Activated CD8-positive, alpha-beta T cell treated with anti-CD3 and anti-CD28 coated beads for 36 hours (primary cell): ENCODE data around the gene P3H3. TPM values are rescaled to one million over a fixed set of nuclear protein-coding genes. Genes with fewer than 3 reads are reported as not detected.

Source experiments
- ATAC-seq: fragments of 200-7000 bp; cut with Tn5 transposase; one replicate; pipeline ENCODE4 v1.10.0; 2021; ENCODE audit warnings: mild to moderate bottlenecking, moderate library complexity
- CTCF ChIA-PET: fragments of 350-600 bp; sonication (Branson Sonifier 250); formaldehyde crosslinking; loops from one replicate; lab custom pipeline; 2021; ENCODE audit warnings: antibody characterized with exemption; lab: Charles Lee
- POLR2A ChIA-PET: fragments of 350-600 bp; sonication (Branson Sonifier 250); formaldehyde crosslinking; loops from one replicate; lab custom pipeline; 2021; ENCODE audit warnings: antibody characterized with exemption; lab: Charles Lee
- DNase-seq: peaks from one replicate; pipeline ENCODE4 v3.0.0-alpha.2; 2020
- H3K27ac Mint-ChIP-seq: one replicate; pipeline ENCODE4 v1.8.0; 2021; ENCODE audit warnings: mild to moderate bottlenecking, mixed read lengths
- H3K27me3 Mint-ChIP-seq: one replicate; pipeline ENCODE4 v1.8.0; 2021; ENCODE audit warnings: mixed read lengths
- H3K36me3 Mint-ChIP-seq: one replicate; pipeline ENCODE4 v1.8.0; 2021; ENCODE audit warnings: low read depth, mixed read lengths
- H3K4me1 Mint-ChIP-seq: one replicate; pipeline ENCODE4 v1.8.0; 2021; ENCODE audit warnings: low read depth, mixed read lengths
- H3K4me3 Mint-ChIP-seq: one replicate; pipeline ENCODE4 v1.8.0; 2021; ENCODE audit warnings: mild to moderate bottlenecking, moderate library complexity, mixed read lengths
- H3K9me3 Mint-ChIP-seq: one replicate; pipeline ENCODE4 v1.8.0; 2021; ENCODE audit warnings: mixed read lengths
- intact Hi-C: fragments of 100-400 bp; cut with micrococcal nuclease; formaldehyde crosslinking; loops from one replicate; pipeline ENCODE4 v1.10.0; 2022
- total RNA-seq, 2 experiments: library from RNA; stranded (reverse); gene quantifications; one replicate each; pipeline ENCODE4 v1.2.3, GENCODE V29; 2021
- TF ChIP-seq, protein P1 (sequence below): fragments of 200-600 bp; IDR thresholded peaks from one replicate; pipeline ENCODE4 v1.8.0; 2022; ENCODE audit warnings: antibody characterized with exemption, mild to moderate bottlenecking

The P3H3 gene
- total RNA-seq, 2 experiments from 2014 or later, result 2.1 to 2.3 TPM

DNA sequence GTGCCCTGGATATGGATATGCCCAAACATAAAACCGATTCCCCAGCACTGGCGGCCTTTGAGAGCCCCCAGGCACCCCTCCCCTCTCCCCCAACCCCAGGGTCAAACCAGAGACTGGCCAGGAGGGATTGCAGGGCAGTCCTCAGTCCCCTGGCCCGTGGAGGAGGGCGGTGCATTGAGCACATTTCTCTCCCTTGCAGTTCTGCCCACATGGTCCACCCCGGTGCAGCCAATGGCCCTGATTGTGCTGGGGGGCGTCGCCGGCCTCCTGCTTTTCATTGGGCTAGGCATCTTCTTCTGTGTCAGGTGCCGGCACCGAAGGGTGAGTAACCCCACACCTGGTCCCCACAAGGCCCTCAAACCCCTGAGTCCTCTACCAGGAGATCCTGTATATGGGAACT lies 10.0 kb upstream of the P3H3 start:
- Mint-ChIP-seq H3K9me3 (no peaks in the 10 kb centered on the region), H3K27me3 (peaks cover 19% of the 10 kb centered on the region), H3K27ac (no peak overlapping the region), H3K4me1 (peaks cover 10% of the 10 kb centered on the region), H3K36me3 (no peaks in the 10 kb centered on the region), H3K4me3 (no peak overlapping the region)
- POLR2A ChIA-PET, result no interaction called here
- intact Hi-C loops, result no loop called here
- no peak for ATAC-seq
- TF ChIP-seq, protein P1, sequence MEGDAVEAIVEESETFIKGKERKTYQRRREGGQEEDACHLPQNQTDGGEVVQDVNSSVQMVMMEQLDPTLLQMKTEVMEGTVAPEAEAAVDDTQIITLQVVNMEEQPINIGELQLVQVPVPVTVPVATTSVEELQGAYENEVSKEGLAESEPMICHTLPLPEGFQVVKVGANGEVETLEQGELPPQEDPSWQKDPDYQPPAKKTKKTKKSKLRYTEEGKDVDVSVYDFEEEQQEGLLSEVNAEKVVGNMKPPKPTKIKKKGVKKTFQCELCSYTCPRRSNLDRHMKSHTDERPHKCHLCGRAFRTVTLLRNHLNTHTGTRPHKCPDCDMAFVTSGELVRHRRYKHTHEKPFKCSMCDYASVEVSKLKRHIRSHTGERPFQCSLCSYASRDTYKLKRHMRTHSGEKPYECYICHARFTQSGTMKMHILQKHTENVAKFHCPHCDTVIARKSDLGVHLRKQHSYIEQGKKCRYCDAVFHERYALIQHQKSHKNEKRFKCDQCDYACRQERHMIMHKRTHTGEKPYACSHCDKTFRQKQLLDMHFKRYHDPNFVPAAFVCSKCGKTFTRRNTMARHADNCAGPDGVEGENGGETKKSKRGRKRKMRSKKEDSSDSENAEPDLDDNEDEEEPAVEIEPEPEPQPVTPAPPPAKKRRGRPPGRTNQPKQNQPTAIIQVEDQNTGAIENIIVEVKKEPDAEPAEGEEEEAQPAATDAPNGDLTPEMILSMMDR, result no peak
- CTCF ChIA-PET, result no interaction called here
- DNase-seq, result no peak

DNA sequence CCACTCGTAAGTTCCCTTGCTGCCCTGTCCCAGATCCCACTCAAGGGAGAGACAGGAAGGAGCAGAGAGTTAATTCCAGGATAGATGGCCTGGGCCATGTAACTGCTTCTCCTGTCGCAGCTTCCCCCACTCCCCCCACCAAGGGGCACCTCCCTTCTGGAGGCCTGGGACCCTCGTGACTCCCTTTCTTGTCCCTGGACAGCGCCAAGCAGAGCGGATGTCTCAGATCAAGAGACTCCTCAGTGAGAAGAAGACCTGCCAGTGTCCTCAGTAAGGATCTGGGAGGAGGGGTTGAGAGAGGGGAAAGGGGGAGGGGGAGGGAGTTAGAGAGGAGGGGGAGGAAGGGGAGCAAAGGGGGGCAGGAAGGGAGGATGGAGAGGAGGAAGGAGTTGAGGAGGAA lies 9.6 kb upstream of the P3H3 start:
- H3K4me1 Mint-ChIP-seq, result peaks cover 10% of the 10 kb centered on the region
- TF ChIP-seq, protein P1, result no peak
- H3K36me3 Mint-ChIP-seq, result no peaks in the 10 kb centered on the region
- POLR2A ChIA-PET, result interaction anchor here (2.6 kb wide), 1 partner anchor 65 kb away, joined by 9 read pairs; the partner anchor contains the start of gene MLF2
- no peak overlapping the region for H3K27ac Mint-ChIP-seq
- no peak overlapping the region for H3K4me3 Mint-ChIP-seq
- peaks cover 23% of the 10 kb centered on the region for H3K27me3 Mint-ChIP-seq
- intact Hi-C loops, result no loop called here
- no peak for DNase-seq
- H3K9me3 Mint-ChIP-seq, result no peaks in the 10 kb centered on the region
- CTCF ChIA-PET, result interaction anchor here (1.4 kb wide), 1 partner anchor 199 kb away, joined by 3 read pairs; no protein-coding TSS in a partner anchor
- no peak for ATAC-seq

DNA sequence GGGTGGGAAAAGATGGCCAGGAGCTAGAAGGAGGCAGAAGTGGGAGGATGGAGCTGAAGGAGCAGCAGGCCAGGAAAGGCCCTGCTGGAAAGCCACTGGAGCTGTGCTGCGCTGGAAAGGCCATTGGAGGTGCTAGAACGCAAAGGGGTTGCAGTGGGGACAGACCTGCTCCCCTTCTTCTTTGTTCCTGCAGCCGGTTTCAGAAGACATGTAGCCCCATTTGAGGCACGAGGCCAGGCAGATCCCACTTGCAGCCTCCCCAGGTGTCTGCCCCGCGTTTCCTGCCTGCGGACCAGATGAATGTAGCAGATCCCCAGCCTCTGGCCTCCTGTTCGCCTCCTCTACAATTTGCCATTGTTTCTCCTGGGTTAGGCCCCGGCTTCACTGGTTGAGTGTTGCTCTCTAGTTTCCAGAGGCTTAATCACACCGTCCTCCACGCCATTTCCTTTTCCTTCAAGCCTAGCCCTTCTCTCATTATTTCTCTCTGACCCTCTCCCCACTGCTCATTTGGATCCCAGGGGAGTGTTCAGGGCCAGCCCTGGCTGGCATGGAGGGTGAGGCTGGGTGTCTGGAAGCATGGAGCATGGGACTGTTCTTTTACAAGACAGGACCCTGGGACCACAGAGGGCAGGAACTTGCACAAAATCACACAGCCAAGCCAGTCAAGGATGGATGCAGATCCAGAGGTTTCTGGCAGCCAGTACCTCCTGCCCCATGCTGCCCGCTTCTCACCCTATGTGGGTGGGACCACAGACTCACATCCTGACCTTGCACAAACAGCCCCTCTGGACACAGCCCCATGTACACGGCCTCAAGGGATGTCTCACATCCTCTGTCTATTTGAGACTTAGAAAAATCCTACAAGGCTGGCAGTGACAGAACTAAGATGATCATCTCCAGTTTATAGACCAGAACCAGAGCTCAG lies 8.8 kb upstream of the P3H3 start:
- TF ChIP-seq, protein P1, result no peak
- POLR2A ChIA-PET, result interaction anchor here (0.9 to 2.6 kb wide), 3 partner anchors 24 to 96 kb away, joined by 3 to 9 read pairs (median 3); partner anchors contain the start of genes COPS7A and MLF2
- intact Hi-C loops, result no loop called here
- H3K4me3 Mint-ChIP-seq, result no peak overlapping the region
- ATAC-seq (no peak), DNase-seq (no peak)
- peaks cover 26% of the 10 kb centered on the region for H3K27me3 Mint-ChIP-seq
- CTCF ChIA-PET, result interaction anchor here (1.4 to 17.9 kb wide), 3 partner anchors 15 to 200 kb away, joined by 3 to 341 read pairs (median 4); partner anchors contain the start of gene MLF2
- H3K9me3 Mint-ChIP-seq, result no peaks in the 10 kb centered on the region
- peaks cover 10% of the 10 kb centered on the region for H3K4me1 Mint-ChIP-seq
- no peaks in the 10 kb centered on the region for H3K36me3 Mint-ChIP-seq
- no peak overlapping the region for H3K27ac Mint-ChIP-seq

DNA sequence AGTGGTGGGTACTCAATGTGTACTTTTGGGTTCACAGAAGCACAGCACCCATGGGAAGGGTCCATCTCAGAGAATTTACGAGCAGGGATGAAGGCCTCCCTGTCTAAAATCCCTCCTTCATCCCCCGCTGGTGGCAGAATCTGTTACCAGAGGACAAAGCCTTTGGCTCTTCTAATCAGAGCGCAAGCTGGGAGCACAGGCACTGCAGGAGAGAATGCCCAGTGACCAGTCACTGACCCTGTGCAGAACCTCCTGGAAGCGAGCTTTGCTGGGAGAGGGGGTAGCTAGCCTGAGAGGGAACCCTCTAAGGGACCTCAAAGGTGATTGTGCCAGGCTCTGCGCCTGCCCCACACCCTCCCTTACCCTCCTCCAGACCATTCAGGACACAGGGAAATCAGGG lies 8.0 kb upstream of the P3H3 start:
- ChIA-PET POLR2A (interaction anchor here (0.9 to 2.6 kb wide), 4 partner anchors 9 to 97 kb away, joined by 3 to 9 read pairs (median 3); partner anchors contain the start of genes COPS7A and MLF2), CTCF (interaction anchor here (1.4 to 17.9 kb wide), 2 partner anchors 15 to 64 kb away, joined by 4 to 341 read pairs; partner anchors contain the start of gene MLF2)
- no peak for ATAC-seq
- H3K27me3 Mint-ChIP-seq, result peaks cover 33% of the 10 kb centered on the region
- peaks cover 10% of the 10 kb centered on the region for H3K4me1 Mint-ChIP-seq
- H3K9me3 Mint-ChIP-seq, result no peaks in the 10 kb centered on the region
- no peak overlapping the region for H3K27ac Mint-ChIP-seq
- H3K4me3 Mint-ChIP-seq, result no peak overlapping the region
- intact Hi-C loops, result no loop called here
- no peaks in the 10 kb centered on the region for H3K36me3 Mint-ChIP-seq
- TF ChIP-seq, protein P1, result no peak
- no peak for DNase-seq
